GM12878 (cell line): ENCODE measurements around the gene NPAS3. TPM values are rescaled to one million over a fixed set of nuclear protein-coding genes. Genes with fewer than 3 reads are reported as not detected.

ENCODE experiments used
- ATAC-seq: fragments of 200-7000 bp; cut with Tn5 transposase; 3 replicates; pipeline ENCODE4 v1.9.1; 2020; ENCODE audit warnings: mild to moderate bottlenecking, moderate library complexity
- BruUV-seq: library from RNA; stranded (reverse); fragments of 400-500 nt; replicated peaks from 2 replicates; lab custom pipeline; 2021; lab: Mats Ljungman, UMichigan
- CTCF ChIA-PET: fragments of 300-600 bp; sonication (Branson Sonifier 250); formaldehyde crosslinking; extraction: SDS; loops from one replicate; lab custom pipeline; 2021; ENCODE audit warnings: inconsistent platforms; lab: Yijun Ruan, JAX
- POLR2A ChIA-PET: fragments of 350-600 bp; formaldehyde crosslinking; extraction: SDS; loops from one replicate; lab custom pipeline; 2021; ENCODE audit warnings: inconsistent platforms; lab: Charles Lee
- RAD21 ChIA-PET: fragments of 300-600 bp; sonication (Branson Sonifier 250); formaldehyde crosslinking; loops from one replicate; lab custom pipeline; 2023; ENCODE audit warnings: antibody characterized with exemption; ENCODE audit not compliant: unreplicated experiment; lab: Charles Lee
- SMC1A ChIA-PET: fragments of 300-600 bp; sonication (Branson Sonifier 250); formaldehyde crosslinking; loops from one replicate; lab custom pipeline; 2023; ENCODE audit not compliant: unreplicated experiment, uncharacterized antibody; lab: Charles Lee
- DNase-seq: peaks from one replicate; pipeline ENCODE4 v3.0.0-alpha.2; 2011; ENCODE audit warnings: low read depth, low spot score
- FAIRE-seq: peaks from 3 replicates; lab custom pipeline; 2011; peaks lifted over from hg19 to GRCh38; lab: Jason Lieb, UNC
- H2AFZ ChIP-seq: 2 replicates; pipeline ENCODE4 v1.6.0; 2011; ENCODE audit warnings: low read depth, low read length, control low read depth; ENCODE audit not compliant: control insufficient read depth
- H3K27ac ChIP-seq: 2 replicates; pipeline ENCODE4 v1.5.1; 2011; ENCODE audit warnings: control low read depth; ENCODE audit not compliant: control insufficient read depth, insufficient read depth
- H3K27me3 ChIP-seq, 2 experiments: replicated peaks in 1 of 2; 2 replicates each; pipeline versions ENCODE4 v1.6.0 to v1.6.1; 2011; ENCODE audit warnings: low read length in 1 of 2; ENCODE audit not compliant: control insufficient read depth in 2 of 2, insufficient read depth in 2 of 2
- H3K36me3 ChIP-seq, 2 experiments: 2 replicates each; pipeline ENCODE4 v1.5.1; 2011; ENCODE audit warnings: low read length in 1 of 2; ENCODE audit not compliant: control insufficient read depth in 2 of 2, insufficient read depth in 2 of 2
- H3K4me1 ChIP-seq: 2 replicates; pipeline ENCODE4 v1.6.1; 2011; ENCODE audit warnings: mild to moderate bottlenecking, low read length, moderate library complexity, mixed read lengths; ENCODE audit not compliant: control insufficient read depth, insufficient read depth
- H3K4me2 ChIP-seq: 2 replicates; pipeline ENCODE4 v1.6.0; 2011; ENCODE audit warnings: control low read depth; ENCODE audit not compliant: control insufficient read depth, insufficient read depth
- H3K4me3 ChIP-seq: fragments of 200-600 bp; sonication (generic); 2 replicates; pipeline ENCODE4 v1.5.1; 2016
- H3K79me2 ChIP-seq: 2 replicates; pipeline ENCODE4 v1.6.0; 2011; ENCODE audit warnings: low read length; ENCODE audit not compliant: control insufficient read depth, insufficient read depth
- H3K9ac ChIP-seq: 2 replicates; pipeline ENCODE4 v1.8.0; 2011; ENCODE audit warnings: low read length, control low read depth, mixed read lengths; ENCODE audit not compliant: control insufficient read depth, insufficient read depth
- H3K9me3 ChIP-seq: replicated peaks from 3 replicates; pipeline ENCODE4 v1.5.1; 2011; ENCODE audit warnings: mild to moderate bottlenecking, low read length; ENCODE audit not compliant: control insufficient read depth, insufficient read depth
- H4K20me1 ChIP-seq: 2 replicates; pipeline ENCODE4 v1.6.0; 2011; ENCODE audit not compliant: control insufficient read depth, insufficient read depth
- ATF2 ChIP-seq: IDR thresholded peaks from 2 replicates; pipeline ENCODE4 v1.6.1; 2012; ENCODE audit warnings: low read length, inconsistent platforms
- ATF3 ChIP-seq: IDR thresholded peaks from 2 replicates; pipeline ENCODE4 v1.6.1; 2011; ENCODE audit warnings: low read depth, mild to moderate bottlenecking, low read length, moderate library complexity, borderline replicate concordance; ENCODE audit errors: extremely low read depth
- CUX1 ChIP-seq: IDR thresholded peaks from 2 replicates; pipeline ENCODE4 v1.6.1; 2012; ENCODE audit warnings: improper control_type of control experiment, low read depth, low read length; ENCODE audit not compliant: insufficient replicate concordance
- DPF2 ChIP-seq: fragments of 450-650 bp; IDR thresholded peaks from 2 replicates; pipeline ENCODE4 v1.6.1; 2017; ENCODE audit warnings: mild to moderate bottlenecking
- FOXK2 ChIP-seq: fragments of 450-650 bp; IDR thresholded peaks from 2 replicates; pipeline ENCODE4 v1.6.1; 2017; ENCODE audit warnings: mild to moderate bottlenecking, moderate library complexity
- IKZF2 ChIP-seq, 2 experiments: fragments of 450-650 bp; IDR thresholded peaks; 2 replicates each; pipeline ENCODE4 v1.6.1; 2017; ENCODE audit warnings: mild to moderate bottlenecking in 2 of 2, moderate library complexity in 2 of 2
- IRF3 ChIP-seq: fragments of 450-650 bp; IDR thresholded peaks from 2 replicates; pipeline ENCODE4 v1.6.1; 2014; ENCODE audit warnings: mild to moderate bottlenecking
- JUND ChIP-seq: IDR thresholded peaks from 2 replicates; pipeline ENCODE4 v1.6.1; 2012; ENCODE audit warnings: low read depth, mild to moderate bottlenecking, low read length, improper control_type of control experiment, moderate library complexity
- MEF2B ChIP-seq: fragments of 450-650 bp; IDR thresholded peaks from 2 replicates; pipeline ENCODE4 v1.6.1; 2018; ENCODE audit warnings: mild to moderate bottlenecking, moderate library complexity; ENCODE audit not compliant: partially characterized antibody, poor library complexity, severe bottlenecking
- NFYB ChIP-seq: IDR thresholded peaks from 2 replicates; pipeline ENCODE4 v1.6.1; 2011; ENCODE audit warnings: low read depth, mild to moderate bottlenecking, low read length, improper control_type of control experiment, moderate library complexity; ENCODE audit not compliant: insufficient read depth
- PML ChIP-seq: IDR thresholded peaks from 2 replicates; pipeline ENCODE4 v1.6.1; 2012; ENCODE audit warnings: low read length, inconsistent platforms
- RUNX3 ChIP-seq: IDR thresholded peaks from 2 replicates; pipeline ENCODE4 v1.6.1; 2012; ENCODE audit warnings: low read length, inconsistent platforms
- SMAD5 ChIP-seq: IDR thresholded peaks from 2 replicates; pipeline ENCODE4 v1.6.1; 2016; ENCODE audit warnings: antibody characterized with exemption, low read depth
- SRF ChIP-seq, 2 experiments: IDR thresholded peaks; 2 replicates each; pipeline ENCODE4 v1.6.1; 2011; ENCODE audit warnings: low read depth in 2 of 2, low read length in 2 of 2, mild to moderate bottlenecking in 1 of 2, moderate library complexity in 1 of 2
- USF2 ChIP-seq: IDR thresholded peaks from 2 replicates; pipeline ENCODE4 v1.6.1; 2011; ENCODE audit warnings: low read depth, low read length, improper control_type of control experiment, borderline replicate concordance
- WGBS: methylation state at CpG from one replicate; pipeline ENCODE4 v1.1.6; 2016; ENCODE audit warnings: low lambda C conversion rate; ENCODE audit not compliant: insufficient replicate concordance, insufficient coverage; ENCODE audit errors: missing lambda C conversion rate; 5-methylcytosine and 5-hydroxymethylcytosine counted together
- in situ Hi-C: fragments of 300-500 bp; cut with MboI; formaldehyde crosslinking; loops from 9 replicates; pipeline ENCODE4 v1.14.3; 2018; ENCODE audit warnings: mixed read lengths
- intact Hi-C: fragments of 100-400 bp; cut with micrococcal nuclease; formaldehyde crosslinking; loops from one replicate; pipeline ENCODE4 v1.14.2; 2022; ENCODE audit not compliant: unreplicated experiment
- polyA plus RNA-seq, 11 experiments: library from polyadenylated mRNA; depleted of rRNA in 4 of 11; unstranded in 6 of 11; stranded (reverse) in 5 of 11; fragments of >200 nt; fragmentation: Nextera tagmentation in 4 of 11; fragmentation: Illumina TruSeq in 1 of 11; extraction: Ambion mirVana in 4 of 11; extraction: Trizol in 1 of 11; gene quantifications; 1 replicate in 1 of 11; 2 replicates in 10 of 11; pipeline versions ENCODE4 v1.2.1 to v1.2.3, GENCODE V29; 2011 to 2016; ENCODE audit warnings: inconsistent platforms in 2 of 11, missing spikeins in 2 of 11, low read depth in 1 of 11
- total RNA-seq, 4 experiments: library from RNA; depleted of rRNA in 3 of 4; stranded (reverse); fragments of >200 nt in 3 of 4; fragmentation: Illumina TruSeq in 1 of 4; extraction: Trizol in 1 of 4; gene quantifications; 2 replicates each; pipeline versions ENCODE4 v1.2.1 to v1.2.3, GENCODE V29; 2013 to 2021

Gene NPAS3
- total and polyA plus RNA-seq, 10 of the 15 experiments (the other 5 are each of a cell fraction or from before 2014, with no cell fraction given): under 0.01 to 2.7 (median 0.03) TPM; not detected in 6

GRCh38 chr14:33524244-33524643 is 585.6 kb downstream of the NPAS3 start:
- no peak for DNase-seq
- WGBS: 0% methylated on average over 1 of the region's 1 CpG
- no TSS peak for BruUV-seq
- CTCF ChIA-PET: interaction anchor here (0.6 to 2.1 kb wide), 5 partner anchors 14 to 152 kb away, joined by 3 to 7 read pairs (median 3); no protein-coding TSS in a partner anchor
- ATAC-seq: peak; percentile 79
- H2AFZ ChIP-seq: no peak overlapping the region
- in situ Hi-C loops: no loop called here
- no peak overlapping the region for H3K4me2 ChIP-seq
- intact Hi-C loops: no loop called here
- H3K4me1 ChIP-seq: no peaks in the 10 kb centered on the region
- POLR2A ChIA-PET: interaction anchor here (0.7 to 10.9 kb wide), 6 partner anchors 8 to 121 kb away, joined by 3 to 101 read pairs (median 4); no protein-coding TSS in a partner anchor
- RAD21 ChIA-PET: interaction anchor here (0.8 to 12.6 kb wide), 11 partner anchors 12 to 131 kb away, joined by 3 to 279 read pairs (median 4); no protein-coding TSS in a partner anchor
- H3K79me2 ChIP-seq: no peaks in the 10 kb centered on the region
- H3K27ac ChIP-seq: no peak overlapping the region
- no peak overlapping the region for H3K9ac ChIP-seq
- SMC1A ChIA-PET: interaction anchor here (0.8 to 18.1 kb wide), 12 partner anchors 8 to 151 kb away, joined by 3 to 298 read pairs (median 6); no protein-coding TSS in a partner anchor
- no peaks in the 10 kb centered on the region for H3K9me3 ChIP-seq
- FAIRE-seq: no peak
- no peak overlapping the region for H3K4me3 ChIP-seq
- no peaks in the 10 kb centered on the region for H3K36me3 ChIP-seq
- no peaks in the 10 kb centered on the region for H4K20me1 ChIP-seq
- H3K27me3 ChIP-seq: no peaks in the 10 kb centered on the region; a peak in 1 of 4 replicates
- no peak for TF ChIP-seq SRF (IDR thresholded peaks at IDR 0.05; ENCODE audit: low read depth in 2 of 2, low read length in 2 of 2)
- TF ChIP-seq ATF2: no peak
- TF ChIP-seq IRF3: no peak
- no peak for TF ChIP-seq USF2
- TF ChIP-seq PML: no peak
- TF ChIP-seq IKZF2 (IDR thresholded peaks at IDR 0.05): peak in 1 of 2 experiments; percentile 21; a peak in 2 of 4 replicates
- TF ChIP-seq MEF2B: no peak
- TF ChIP-seq RUNX3: no peak
- TF ChIP-seq ATF3: no peak
- TF ChIP-seq NFYB: no peak
- TF ChIP-seq SMAD5: no peak
- 0 out of 2 replicates have a peak, but pooled peaks have one; percentile 46 for TF ChIP-seq JUND
- TF ChIP-seq DPF2: peak; percentile 74
- peak; percentile 63 for TF ChIP-seq CUX1
- no peak for TF ChIP-seq FOXK2
